Hepatocyte (in vitro differentiated cells): ENCODE measurements around the gene KIR3DL3.
"Not testable (repeated sequence)": the region's sequence is repeated elsewhere in the genome, so short reads cannot be mapped to it uniquely, and the experiment has no call there.

Experiments used
- CTCF ChIP-seq: fragments of 200-600 bp; sonication (generic); IDR thresholded peaks from 2 replicates; pipeline ENCODE4 v1.5.1; 2016; ENCODE audit warnings: antibody characterized with exemption, mild to moderate bottlenecking; ENCODE audit not compliant: poor library complexity
- EZH2 ChIP-seq: fragments of 200-600 bp; sonication (generic); IDR thresholded peaks from 2 replicates; pipeline ENCODE4 v1.6.1; 2016; ENCODE audit warnings: antibody characterized with exemption, mild to moderate bottlenecking, borderline replicate concordance
- EZH2phosphoT487 ChIP-seq: fragments of 200-600 bp; sonication (generic); IDR thresholded peaks from one replicate; pipeline ENCODE4 v1.6.1; 2018; ENCODE audit warnings: antibody characterized with exemption, mild to moderate bottlenecking, low read depth, moderate library complexity; ENCODE audit not compliant: unreplicated experiment, severe bottlenecking

- not testable (repeated sequence) for TF ChIP-seq CTCF, EZH2, EZH2phosphoT487
These were observed 51.0 kb downstream of the KIR3DL3 start for GRCh38 chr19:54775095-54775815.
